ELF-1 (cell line): ENCODE results near the gene RFC5.

Experiments used
- DNase-seq: peaks from one replicate; pipeline ENCODE4 v3.0.0-alpha.2; 2016; ENCODE audit warnings: low read depth, low spot score

Gene RFC5

DNA sequence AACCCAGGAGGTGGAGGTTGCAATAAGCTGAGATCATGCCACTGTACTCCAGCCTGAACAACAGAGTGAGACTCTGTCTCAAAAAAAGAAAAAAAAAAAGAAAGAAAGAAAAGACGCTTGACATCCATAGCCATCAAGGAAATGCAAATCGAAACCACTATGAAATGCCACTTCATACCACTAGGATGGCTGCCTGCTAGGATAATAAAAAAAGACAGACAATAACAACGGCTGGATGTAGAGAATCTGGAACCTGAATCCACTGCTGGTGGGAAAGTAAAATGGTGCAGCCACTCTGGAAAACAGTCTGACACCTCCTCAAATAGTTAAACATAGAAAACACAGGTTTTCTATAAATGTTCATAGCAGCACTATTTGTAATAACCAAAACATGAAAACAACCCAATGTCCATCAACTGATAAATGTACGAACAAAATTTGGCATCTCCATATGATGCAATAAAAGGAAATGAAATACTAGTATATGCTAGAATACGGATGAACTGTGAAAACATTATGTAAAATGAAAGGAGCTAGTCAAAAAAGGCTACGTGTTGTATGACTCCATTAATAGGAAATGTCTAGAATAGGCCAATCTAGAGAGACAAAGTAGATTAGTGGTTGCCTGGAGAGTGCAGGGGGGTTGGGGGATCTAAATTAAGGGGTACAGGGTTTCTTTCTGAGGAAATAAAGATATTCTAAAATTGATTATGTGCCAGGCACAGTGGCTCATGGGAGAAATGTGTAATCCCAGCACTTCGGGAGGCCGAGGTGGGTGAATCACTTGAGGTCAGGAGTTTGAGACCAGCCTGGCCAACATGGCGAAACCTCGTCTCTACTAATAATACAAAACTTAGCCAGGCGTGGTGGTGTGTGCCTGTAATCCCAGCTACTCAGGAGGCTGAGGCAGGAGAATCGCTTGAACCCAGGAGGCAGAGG lies 34.7 kb downstream of the RFC5 start:
- DNase-seq: no peak

DNA sequence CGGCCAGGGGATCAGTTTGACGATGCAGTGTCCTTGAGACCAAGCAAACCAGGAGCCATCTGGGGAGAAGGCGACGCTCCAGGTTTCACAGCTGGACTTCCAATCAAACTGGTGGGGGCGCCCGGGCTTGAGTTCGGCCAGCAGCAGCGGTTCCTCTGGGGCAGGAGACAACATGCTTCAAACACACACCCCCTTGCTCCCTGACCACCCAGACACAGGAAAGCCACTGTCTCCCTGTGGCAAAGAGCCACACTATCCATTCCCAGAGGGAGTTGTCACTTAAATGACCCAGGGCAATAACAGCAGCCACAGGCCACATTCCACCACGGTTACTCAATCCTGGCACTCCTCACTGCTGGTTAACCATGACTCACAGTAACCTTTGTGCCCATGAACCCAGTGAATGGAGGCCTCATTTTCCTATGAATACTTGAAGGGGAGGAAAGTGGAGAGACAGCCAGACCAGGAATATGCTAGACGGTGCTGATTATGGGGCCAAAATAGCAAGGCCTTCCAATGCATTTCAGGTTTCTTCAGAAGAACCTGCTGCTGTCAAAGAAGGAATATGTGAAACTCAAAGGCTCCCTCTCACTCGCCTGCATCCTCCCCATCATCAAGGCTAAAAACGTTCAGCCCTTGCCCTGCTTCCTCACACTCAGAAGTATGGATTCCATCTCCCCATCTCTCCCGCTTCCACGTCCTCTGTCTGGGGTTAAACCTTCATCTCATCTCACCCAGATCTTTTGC lies 36.0 kb downstream of the RFC5 start:
- peak; percentile 58 for DNase-seq

DNA sequence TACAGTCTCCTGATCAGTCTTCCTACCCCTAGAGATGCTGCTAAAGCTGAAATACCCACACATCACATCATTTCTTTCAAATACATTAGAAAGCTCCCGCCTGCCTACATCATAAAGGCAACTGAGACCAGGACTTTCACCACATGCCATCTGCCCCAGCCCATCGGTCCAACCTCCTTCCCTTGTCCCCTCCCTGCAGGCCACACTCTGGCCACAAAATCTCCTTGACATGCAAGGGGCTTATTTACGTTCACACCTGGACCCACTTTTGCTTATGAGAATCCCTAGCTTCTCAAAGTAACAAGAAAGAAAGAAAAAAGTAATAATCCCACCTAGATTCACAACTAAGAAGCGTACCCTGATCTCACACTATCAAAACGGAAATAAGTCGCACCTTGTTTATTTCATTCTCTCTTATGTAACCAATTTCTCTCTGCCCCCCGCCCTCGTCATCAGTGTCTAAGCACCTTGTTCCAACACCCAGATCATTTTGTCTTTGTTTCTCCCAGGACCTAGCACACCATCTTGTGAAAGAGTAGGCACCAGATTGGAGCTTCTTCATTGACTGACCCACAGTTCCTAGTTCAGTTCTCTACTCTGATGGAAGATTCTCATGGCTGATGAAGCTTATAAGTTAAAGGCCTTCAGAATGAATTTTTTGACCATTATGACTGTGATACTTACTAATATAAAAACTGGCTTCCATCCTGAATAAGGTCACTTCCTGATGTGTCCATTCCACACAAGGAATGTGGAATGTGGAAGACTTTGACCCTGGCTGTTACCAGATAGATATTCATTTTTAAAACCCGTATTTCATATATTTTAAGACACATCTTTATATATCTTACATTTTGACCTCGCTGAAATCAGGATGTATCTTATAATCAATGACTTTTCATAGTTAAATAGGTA lies 36.8 kb downstream of the RFC5 start:
- no peak for DNase-seq

DNA sequence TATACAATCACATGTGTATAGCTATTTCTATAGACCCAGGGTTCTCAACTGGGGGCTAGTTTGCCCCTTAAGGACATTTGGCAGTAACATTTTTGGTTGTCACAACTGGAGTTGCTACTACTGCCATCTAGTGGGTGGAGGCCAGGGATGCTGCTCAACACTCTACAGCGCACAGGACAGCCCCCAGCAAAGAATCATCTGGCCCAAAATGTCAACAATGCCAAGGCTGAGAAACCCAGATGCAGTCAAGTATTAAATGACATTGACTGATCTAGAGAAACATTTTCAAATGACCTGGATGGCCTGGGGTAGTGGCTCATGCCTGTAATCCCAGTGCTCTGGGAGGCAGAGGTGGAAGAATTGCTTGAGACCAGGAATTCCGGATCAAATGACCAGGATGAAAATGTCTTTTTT lies 38.6 kb downstream of the RFC5 start:
- peak; percentile 76 for DNase-seq

DNA sequence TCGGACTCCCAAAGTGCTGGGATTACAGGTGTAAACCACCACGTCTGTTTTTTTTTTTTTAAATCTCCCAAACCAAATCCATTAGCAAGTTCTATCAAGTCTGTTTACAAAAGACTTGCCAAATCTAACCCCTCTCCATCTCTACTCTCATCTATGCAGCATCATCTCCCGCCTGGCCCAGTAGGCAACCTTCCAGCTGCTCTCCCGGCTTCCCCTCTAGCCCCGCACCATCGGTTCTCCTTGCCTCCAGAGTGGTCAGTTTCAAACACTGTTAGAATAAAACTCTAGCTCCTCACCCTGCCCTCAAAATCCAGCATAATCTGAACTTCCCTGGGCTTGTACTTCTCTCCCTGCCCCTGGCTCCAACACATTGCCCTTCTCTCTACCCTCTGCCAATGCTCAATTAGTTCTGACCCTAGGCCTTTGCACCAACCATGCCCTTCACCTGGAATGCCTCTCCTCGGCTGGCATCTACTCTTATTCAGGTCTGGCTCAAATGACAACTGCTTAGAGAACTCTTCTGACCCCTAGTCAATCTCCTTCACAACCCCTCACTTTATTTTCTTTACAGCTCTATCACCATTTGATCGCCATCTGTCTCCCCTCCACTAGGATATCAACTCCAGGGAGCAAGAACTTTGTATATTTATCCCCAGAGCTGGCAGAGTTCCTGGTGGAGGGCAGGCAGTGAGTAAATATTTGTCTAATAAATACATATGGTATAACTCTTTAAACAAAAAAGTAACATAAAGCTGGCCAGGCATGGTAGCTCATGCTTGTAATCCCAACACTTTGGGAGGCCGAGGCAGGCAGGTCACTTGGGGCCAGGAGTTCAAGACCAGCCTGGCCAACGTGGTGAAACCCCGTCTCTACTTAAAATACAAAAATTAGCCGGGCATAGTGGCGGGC lies 39.6 kb downstream of the RFC5 start:
- no peak for DNase-seq

DNA sequence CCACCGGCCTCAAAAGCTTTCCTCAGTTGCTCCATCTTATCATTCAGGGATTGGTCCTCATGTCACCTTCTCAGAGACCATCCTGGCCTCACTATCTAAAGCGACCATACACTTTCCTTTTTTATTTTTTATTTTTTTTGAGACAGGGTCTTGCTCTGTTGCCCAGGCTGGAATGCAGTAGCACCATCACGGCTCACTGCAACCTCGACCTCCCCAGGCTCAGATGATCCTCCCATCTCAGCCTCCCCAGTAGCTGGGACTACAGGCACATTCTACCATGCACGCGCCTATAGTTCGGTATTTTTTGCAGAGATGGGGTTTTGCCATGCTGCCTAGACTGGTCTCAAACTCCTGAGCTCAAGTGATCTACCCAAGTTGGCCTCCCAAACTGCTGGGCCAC lies 41.7 kb downstream of the RFC5 start:
- DNase-seq: no peak

DNA sequence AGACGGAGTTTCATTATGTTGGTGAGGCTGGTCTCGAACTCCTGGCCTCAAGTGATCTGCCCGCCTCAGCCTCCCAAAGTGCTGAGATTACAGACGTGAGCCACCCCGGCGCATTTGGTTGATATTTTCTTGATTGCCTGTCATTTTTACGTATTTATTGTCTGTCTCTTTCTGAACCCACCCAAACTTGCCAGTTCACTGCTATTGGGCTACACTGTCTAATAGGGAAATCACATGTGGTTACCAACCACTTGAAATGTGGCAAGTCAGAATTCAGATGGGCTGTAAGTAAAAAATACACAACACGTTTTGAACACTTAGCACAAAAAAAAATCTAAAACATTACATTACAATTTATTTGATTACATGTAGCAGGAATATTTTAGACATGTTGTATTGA lies 42.4 kb downstream of the RFC5 start:
- no peak for DNase-seq

DNA sequence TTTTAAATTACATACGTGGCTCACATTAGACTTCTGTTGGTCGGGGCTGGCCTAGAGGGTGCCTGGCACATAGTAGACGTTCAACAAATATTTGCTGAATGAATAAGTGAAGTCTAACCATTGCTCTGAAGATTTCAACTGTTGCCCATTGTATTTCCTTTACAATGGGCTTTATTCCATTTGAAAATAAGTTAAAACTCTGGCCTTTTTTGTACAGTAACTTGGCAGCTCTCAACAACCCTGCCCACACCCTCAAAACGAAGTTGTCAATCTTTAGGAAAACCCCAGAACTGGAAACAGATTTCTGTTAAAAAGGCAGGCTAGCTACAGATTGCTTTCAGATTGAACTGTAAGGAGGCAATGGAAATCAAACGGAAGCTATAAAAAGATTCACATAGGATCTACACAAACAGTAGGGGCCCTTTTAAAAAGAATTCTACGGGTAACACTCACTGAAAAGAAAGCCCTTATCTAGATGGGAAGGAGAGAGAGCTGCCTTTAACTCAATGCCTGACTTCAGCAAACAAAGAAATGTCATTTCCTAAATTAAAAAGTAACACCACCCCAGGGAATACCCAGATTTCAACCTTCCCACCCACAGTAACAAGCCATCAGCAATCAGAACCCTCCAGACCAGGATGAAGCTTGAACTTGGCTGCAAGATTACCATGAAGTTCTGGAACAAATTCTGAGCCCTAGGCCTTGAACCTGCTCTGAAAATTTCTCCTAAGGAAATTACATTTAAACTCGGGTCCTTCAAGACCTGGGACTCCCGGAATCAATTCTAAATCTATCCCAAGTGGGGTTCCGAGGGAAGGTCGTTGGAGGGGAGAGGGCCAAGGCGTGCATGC lies 43.1 kb downstream of the RFC5 start:
- DNase-seq: peak; percentile 19

DNA sequence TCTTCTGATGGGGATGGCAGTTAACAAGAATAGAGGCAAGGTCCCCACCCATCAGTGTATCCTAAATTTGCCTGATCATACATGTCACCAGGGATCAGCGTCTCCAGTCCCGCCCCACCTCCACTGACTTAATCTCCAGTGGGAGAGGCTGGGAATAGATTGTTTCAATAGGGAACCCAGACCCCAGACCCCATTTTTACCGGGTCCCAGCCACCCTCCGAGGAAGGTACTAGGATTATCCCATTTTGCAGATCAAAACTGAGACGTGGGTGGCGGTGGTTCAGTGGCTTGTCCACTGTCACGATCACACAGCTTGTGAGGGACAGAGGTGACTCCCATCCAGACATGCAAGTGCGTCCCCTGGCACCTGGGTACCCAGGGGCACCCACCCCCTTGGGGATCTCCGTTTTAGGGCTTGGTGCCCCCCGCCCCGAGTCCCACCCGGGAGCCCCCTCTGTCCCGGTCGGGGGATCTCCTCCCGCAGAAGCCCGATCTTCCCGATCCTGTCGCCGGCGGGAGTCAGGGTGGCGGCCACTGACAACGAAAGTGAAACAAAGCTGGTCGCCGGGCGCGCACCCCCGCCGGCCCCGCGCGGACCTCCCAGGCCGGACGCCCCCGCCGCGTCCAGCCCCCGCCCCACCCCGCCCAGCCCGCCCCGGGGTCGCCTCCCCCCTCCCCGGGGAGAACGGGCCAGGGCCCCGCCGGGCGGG lies 44.0 kb downstream of the RFC5 start:
- no peak for DNase-seq

DNA sequence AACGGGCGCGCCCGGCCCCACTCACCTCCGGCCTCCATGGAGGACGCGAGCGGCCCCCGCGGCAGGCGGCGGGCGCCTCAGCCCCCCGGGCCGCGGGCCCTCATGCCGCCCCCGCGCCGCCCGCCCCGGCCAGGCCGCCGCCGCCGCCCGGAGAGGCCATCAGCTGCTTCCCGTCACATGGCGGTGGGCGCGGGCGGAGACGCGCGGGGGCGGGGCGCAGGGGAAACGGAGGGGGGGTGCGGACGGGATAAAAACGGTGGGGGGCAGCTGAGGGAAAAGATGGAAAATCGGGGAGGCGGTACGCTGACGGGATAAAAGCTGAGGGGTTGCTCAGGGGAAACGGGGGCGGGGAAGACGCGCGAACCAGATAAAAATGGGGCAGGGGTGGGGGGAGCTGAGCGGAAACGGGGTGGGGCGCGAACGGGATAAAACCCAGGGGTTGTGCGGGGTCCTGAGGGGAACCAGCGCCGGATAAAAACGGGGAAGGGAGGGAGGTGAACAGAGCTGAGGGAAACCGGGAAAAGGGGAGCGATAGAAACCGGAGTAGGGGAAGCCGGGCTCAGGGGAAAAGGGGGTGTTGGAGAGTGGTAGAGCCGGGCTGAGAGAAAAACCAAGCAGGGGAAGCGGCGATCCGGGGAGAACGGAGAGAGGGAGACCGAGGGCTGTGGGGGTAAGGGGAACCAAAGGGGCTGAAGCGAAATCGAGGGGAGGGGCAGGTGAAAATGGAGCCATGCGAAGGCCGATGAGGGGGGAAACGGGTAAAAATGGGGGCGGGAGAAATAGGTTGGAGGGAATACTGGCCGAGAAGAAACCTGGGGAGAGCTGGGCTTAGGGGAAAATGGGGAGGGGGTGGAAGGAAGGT lies 44.7 kb downstream of the RFC5 start, which contains the start of gene WSB2:
WSB2 (minus strand) TSS at position 169 of the 862 bp plus-strand sequence; CDS start at position 38, 131 bp downstream.
- DNase-seq: peak; percentile 14

DNA sequence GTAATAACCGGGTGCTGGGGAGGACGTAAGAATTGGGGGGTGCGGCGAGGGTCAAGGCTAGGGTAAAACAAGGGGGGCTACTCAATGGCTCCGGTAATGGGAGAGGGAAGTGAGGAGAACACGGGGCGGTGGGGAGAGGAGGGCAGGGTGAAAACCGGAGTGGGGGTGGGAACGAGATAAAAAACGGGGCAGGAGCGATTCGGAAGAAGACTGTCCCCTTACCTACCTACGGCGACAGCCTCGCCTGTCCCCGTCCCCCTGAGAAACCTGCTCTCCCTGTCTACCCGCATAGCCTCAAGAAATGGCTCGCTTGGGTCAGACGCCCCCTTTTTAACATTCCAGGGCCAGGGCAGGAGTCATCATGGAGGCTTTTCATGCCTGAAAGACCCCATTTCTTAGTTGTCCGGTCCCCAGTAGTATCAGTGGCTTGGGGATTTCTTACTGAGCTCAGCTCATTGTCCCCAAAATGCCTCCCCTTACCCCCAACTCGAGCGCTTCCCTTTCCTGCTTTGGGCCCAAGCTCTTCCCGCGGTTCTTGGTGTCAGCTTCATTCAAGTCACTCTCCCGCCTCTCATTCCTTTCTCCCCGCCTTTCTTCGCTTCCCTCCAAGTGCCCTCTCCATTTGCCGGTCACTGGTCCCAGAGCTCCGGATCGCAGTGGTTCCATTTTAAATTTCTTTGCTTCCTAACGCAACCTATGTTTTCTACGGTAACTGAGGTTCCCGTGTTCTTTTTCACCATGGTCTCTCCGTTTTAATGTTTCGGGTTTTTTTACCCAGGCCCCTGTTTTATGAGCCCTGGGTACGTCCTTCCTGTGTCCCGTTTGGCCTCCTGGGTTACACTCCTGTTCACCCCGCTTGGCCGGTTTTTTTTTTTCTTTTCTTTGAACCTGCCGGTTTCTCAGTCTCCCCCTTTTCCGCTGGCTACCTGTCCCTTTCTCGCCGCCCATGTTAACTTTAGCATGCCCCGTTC lies 45.7 kb downstream of the RFC5 start:
- peak; percentile 82 for DNase-seq

DNA sequence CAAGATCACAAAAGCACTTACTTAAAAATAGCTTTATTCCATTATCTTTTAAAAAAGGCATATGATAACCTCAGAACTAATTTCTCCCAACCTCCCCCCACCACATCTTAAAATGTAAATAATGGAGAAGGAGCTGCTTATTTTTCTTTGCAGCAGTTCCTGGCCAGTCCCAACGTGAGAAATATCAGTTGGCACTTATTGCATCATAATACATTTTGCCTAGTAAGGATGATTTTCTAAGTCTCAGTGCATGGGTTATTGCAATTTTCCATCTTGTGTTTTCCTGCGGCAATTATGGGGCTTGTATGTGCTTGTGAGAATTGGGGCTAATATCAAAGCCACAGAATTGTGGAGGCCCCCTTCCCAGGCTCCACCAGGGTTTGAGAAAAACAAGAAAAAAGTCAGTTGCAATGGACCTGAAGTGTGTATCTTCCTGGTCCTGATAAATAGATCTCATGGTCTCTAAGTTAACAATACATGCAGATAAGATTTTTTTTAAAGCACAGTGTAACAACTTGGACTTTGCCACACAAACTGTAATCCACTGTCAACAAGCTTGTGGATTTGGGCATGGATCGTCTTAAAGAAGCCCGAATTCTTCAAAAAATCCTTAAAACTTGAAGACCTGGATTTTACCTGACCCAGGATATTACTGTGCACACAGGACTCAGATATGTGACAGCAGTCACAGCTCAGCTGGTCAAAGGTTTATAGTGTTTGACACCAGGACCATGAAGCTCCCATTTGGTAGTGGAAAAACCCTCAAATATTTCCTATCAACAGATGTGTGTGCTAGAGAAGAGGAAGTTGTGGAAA lies 47.3 kb downstream of the RFC5 start:
- no peak for DNase-seq

DNA sequence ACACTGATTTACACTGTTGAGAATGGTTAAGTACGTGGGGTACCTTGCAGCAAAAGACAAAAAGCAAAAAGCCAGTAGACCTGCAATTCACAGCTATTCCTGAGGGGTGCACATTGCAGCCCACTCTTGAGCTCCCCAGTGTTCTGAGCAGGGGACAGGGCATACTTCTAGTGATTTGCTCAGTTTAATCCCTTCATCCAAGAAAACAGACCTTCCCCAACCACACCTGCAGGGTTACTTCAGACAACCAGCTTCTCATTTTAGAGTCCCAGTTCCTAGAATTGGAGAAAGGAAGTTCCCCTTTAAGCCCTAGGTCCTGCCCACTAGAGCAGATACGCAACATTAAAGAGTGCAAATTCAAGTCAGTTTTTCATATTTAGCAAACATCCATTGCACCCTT lies 48.1 kb downstream of the RFC5 start:
- DNase-seq: peak; percentile 10

DNA sequence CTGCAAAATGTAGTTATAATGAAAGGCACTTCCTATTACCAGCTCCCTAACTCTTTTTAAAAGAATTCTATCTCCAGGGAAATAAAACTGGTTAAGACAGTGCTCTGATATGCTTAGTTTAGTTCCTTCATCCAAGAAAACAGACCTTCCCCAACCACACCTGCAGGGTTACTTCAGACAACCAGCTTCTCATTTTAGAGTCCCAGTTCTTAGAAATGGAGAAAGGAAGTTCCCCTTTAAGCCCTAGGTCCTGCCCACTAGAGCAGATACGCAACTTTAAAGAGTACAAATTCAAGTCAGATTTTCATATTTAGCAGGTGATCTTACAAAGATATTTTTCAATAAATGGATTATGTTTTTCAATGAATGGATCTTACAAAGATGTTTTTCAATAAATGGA lies 48.9 kb downstream of the RFC5 start:
- DNase-seq: no peak

DNA sequence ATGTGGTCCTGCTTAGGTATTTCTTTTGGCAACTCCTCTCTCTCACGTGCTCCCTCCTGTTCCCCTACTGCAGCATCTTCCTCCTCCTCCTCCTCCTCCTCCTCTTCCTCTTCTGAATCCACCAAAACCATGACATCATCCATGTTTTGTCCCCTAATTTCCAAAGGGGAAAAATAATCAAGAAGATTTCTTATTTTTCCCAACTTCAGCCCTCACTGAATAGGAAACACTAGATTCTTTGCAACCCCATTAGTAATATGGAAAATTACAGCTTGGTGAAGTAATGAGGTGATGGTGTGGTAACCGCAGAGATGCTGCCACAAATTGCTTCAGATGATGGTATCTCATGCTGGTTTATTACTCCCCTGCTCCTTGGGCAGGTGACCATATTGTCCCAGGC lies 51.9 kb downstream of the RFC5 start:
- no peak for DNase-seq

DNA sequence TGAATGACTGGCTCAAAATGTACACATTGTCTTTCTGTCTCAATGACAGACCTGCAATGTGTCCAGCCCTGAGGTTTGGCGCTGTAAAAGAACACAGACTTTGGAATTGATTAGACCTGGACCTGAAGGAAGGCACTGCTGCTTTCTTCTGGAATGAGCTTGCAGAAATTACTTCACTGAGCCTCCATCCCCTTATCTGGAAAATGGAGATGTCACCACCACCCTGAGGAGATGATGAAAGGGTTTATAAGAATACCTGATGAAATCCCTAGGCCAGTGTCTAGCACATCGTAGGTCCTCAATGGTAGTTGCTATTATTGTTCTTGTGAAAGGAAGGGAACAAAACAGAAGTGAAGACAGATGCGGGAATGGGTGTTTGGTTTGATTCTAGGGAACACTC lies 54.1 kb downstream of the RFC5 start:
- DNase-seq: no peak
